Right renal pelvis (tissue), 4 donors: Measurements from ENCODE around the gene APOD. TPM values are rescaled to one million over a fixed set of nuclear protein-coding genes. Genes with fewer than 3 reads are reported as not detected.

Experiments used
- DNase-seq, 4 donors: peaks; one replicate each; pipeline ENCODE4 v3.0.0-alpha.2; 2013; ENCODE audit warnings: low read depth in 4 of 4, low spot score in 3 of 4, missing footprints in 1 of 4
- polyA plus RNA-seq, 4 donors: library from polyadenylated mRNA; unstranded; fragments of 120-200 nt; gene quantifications; one replicate each; pipeline ENCODE4 v1.2.1, GENCODE V29; 2013; ENCODE audit not compliant: insufficient read length in 4 of 4

APOD gene
- polyA plus RNA-seq, 4 donors, result 1.6 to 13.7 (median 5.6) TPM

- no peak for DNase-seq
These were observed 45.7 kb downstream of the APOD start for GRCh38 chr3:195537995-195538394.

DNA sequence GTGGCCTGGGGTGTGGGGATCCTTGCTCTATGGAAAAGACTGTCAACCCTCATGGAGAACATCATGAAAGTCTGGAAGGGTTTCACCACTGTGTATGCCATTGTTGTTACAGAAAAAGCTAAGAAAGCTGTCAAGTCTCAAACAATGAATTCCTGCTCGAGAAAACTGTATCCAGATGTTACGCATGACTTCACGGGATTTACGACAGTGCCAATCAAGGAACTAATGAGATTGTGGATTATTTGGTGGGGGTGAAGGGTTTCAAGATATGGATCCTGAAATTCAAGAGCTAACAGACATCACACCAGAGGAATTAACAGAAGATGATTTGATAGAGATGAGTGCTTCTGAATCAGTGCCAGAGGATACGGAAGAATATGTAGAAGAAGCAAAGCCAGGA lies 48.4 kb downstream of the APOD start:
- DNase-seq, result no peak

- no peak for DNase-seq
These were observed 50.9 kb downstream of the APOD start for GRCh38 chr3:195532834-195533233.

GRCh38 chr3:195532345-195532744 lies 51.4 kb downstream of the APOD start:
- DNase-seq, result no peak

DNA sequence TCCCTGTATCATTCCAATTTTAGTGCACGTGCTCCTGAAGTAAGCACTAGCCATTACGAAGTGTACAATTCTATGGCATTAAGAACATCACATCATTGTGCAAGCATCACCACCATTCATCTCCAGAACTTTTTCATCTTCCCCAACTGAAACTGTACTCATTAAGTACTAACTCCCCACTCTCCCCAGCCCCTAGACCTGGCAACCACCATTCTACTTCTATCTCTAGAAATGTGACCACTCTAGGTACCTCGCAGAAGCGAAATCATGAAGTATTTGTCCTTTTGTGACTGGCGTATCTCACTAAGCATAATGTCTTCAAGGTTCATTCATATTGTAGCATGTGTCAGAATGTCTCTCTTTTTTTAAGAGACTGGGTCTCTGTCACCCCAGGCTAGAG lies 52.1 kb downstream of the APOD start:
- DNase-seq, result no peak

DNA sequence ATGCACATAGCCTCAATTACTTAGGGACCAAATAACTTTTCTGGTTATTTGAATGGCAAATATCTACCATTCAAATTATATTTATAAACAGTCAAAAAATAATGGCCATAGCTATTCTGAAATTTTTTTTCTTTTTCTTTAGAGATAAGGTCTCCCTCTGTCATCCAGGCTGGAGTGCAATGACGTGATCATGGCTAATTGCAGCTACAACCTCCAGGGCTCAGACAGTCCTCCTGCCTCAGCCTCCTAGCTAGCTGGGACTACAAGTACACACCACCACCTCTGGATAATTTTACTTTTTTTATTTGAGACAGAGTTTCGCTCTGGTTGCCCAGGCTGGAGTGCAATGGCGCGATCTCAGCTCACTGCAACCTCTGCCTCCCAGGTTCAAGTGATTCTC lies 57.2 kb downstream of the APOD start:
- DNase-seq, result no peak

DNA sequence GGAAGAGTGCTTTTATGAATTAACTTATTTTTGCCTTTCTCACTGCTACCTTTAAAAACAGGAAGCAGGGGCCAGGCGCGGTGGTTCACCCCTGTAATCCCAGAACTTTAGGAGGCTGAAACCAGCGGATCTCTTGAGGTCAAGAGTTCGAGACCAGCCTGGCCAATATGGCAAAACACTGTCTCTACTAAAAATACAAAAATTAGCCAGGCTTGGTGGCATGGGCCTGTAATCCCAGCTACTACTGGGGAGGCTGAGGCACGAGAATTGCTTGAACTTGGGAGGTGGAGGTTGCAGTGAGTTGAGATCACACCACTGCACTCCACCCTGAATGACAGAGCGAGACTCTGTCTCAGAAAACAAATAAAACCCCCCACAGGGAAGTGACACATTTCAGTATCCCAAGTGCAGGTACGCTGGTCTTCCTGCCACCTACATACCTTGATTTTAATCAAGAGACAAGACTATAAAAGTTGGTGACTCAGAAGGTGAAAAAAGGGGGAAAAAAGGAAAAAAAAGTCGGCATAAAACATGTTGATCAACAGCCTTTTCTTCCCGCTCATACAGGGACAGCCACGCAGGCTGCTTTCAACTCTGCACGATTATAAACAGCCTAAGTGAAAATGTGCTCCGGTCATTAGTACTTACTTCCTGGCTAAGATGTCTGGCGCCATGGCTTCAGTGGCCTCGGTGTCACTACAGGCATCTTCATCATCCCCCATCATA lies 59.4 kb downstream of the APOD start:
- DNase-seq, result no peak

- DNase-seq, result no peak
These were observed 61.3 kb downstream of the APOD start for GRCh38 chr3:195522254-195523023.

Other genes starting within 250 kb of the APOD start
- 10 to 100 TPM; 27.6 to 38.5 (median 36.5) TPM for gene ACAP2, start 140.9 kb downstream of the APOD start, polyA plus RNA-seq
- gene PPP1R2, start 40.6 kb downstream of the APOD start, polyA plus RNA-seq, result 10 to 100 TPM; 54.7 to 72.2 (median 65.4) TPM
- 10 to 100 TPM; 18.3 to 31.5 (median 26.2) TPM for gene MUC20, start 137.0 kb upstream of the APOD start, polyA plus RNA-seq
- gene MUC4, start 228.0 kb upstream of the APOD start, polyA plus RNA-seq, result 1 to 10 TPM in 2 of 4 donors, under 1 TPM in 2; 0.62 to 2.1 (median 0.85) TPM